ENCODE measurements around the gene ECD. TPM values are rescaled to one million over a fixed set of nuclear protein-coding genes. Genes with fewer than 3 reads are reported as not detected.

The ECD gene
- polyA plus RNA-seq, 1 experiment: 43.9 TPM

- POLR2A ChIA-PET: no interaction called here
- no peak for TF ChIP-seq CTCF (IDR thresholded peaks at IDR 0.05; ENCODE audit: low read depth, low read length)
- no peak overlapping the region for H3K4me3 ChIP-seq (ENCODE audit: low read depth, low read length)
- CTCF ChIA-PET: interaction anchor here (2.6 kb wide), 1 partner anchor 51 kb away, joined by 6 read pairs; no protein-coding TSS in a partner anchor
- H3K9me3 ChIP-seq (ENCODE audit: control insufficient read depth, insufficient read depth, low read length): peaks cover 4% of the 10 kb centered on the region; the same call in 1 of the 2 replicates
- H3K27ac ChIP-seq (ENCODE audit: low read depth, low read length): no peak overlapping the region
- H3K27me3 ChIP-seq (ENCODE audit: control insufficient read depth, insufficient read depth, low read length): no peaks in the 10 kb centered on the region
- DNase-seq (ENCODE audit: low read depth, low spot score): no peak
These were observed 41.9 kb upstream of the ECD start for GRCh38 chr10:73209705-73210104.

- no peak for TF ChIP-seq CTCF (IDR thresholded peaks at IDR 0.05; ENCODE audit: low read depth, low read length)
- CTCF ChIA-PET: interaction anchor here (2.6 kb wide), 1 partner anchor 49 kb away, joined by 6 read pairs; no protein-coding TSS in a partner anchor
- POLR2A ChIA-PET: no interaction called here
- no peak overlapping the region for H3K4me3 ChIP-seq (ENCODE audit: low read depth, low read length)
- no peaks in the 10 kb centered on the region for H3K27me3 ChIP-seq (ENCODE audit: control insufficient read depth, insufficient read depth, low read length)
- no peak for DNase-seq (ENCODE audit: low read depth, low spot score)
- no peak overlapping the region for H3K27ac ChIP-seq (ENCODE audit: low read depth, low read length)
- peaks cover 4% of the 10 kb centered on the region; the same call in 1 of the 2 replicates for H3K9me3 ChIP-seq (ENCODE audit: control insufficient read depth, insufficient read depth, low read length)
These were observed 40.1 kb upstream of the ECD start for GRCh38 chr10:73207883-73208282.

GRCh38 chr10:73206385-73206784, 38.6 kb upstream of the ECD start:
- H3K4me3 ChIP-seq (ENCODE audit: low read depth, low read length): no peak overlapping the region
- ChIA-PET POLR2A (no interaction called here), CTCF (no interaction called here)
- H3K9me3 ChIP-seq (ENCODE audit: control insufficient read depth, insufficient read depth, low read length): peaks cover 4% of the 10 kb centered on the region; the same call in 1 of the 2 replicates
- H3K27me3 ChIP-seq (ENCODE audit: control insufficient read depth, insufficient read depth, low read length): no peaks in the 10 kb centered on the region
- TF ChIP-seq CTCF (IDR thresholded peaks at IDR 0.05; ENCODE audit: low read depth, low read length): no peak
- DNase-seq (ENCODE audit: low read depth, low spot score): no peak
- H3K27ac ChIP-seq (ENCODE audit: low read depth, low read length): no peak overlapping the region

GRCh38 chr10:73205890-73206289, 38.1 kb upstream of the ECD start:
- Histone ChIP-seq H3K27me3 (ENCODE audit: control insufficient read depth, insufficient read depth, low read length) (no peaks in the 10 kb centered on the region), H3K9me3 (ENCODE audit: control insufficient read depth, insufficient read depth, low read length) (peaks cover 4% of the 10 kb centered on the region; the same call in 1 of the 2 replicates), H3K27ac (ENCODE audit: low read depth, low read length) (no peak overlapping the region), H3K4me3 (ENCODE audit: low read depth, low read length) (no peak overlapping the region)
- DNase-seq (ENCODE audit: low read depth, low spot score): no peak
- POLR2A ChIA-PET: no interaction called here
- CTCF ChIA-PET: no interaction called here
- TF ChIP-seq CTCF (IDR thresholded peaks at IDR 0.05; ENCODE audit: low read depth, low read length): no peak

- no peak for TF ChIP-seq CTCF (IDR thresholded peaks at IDR 0.05; ENCODE audit: low read depth, low read length)
- peaks cover 4% of the 10 kb centered on the region; the same call in 1 of the 2 replicates for H3K9me3 ChIP-seq (ENCODE audit: control insufficient read depth, insufficient read depth, low read length)
- no peak overlapping the region for H3K27ac ChIP-seq (ENCODE audit: low read depth, low read length)
- no peak overlapping the region for H3K4me3 ChIP-seq (ENCODE audit: low read depth, low read length)
- DNase-seq (ENCODE audit: low read depth, low spot score): no peak
- ChIA-PET POLR2A (no interaction called here), CTCF (no interaction called here)
- no peaks in the 10 kb centered on the region for H3K27me3 ChIP-seq (ENCODE audit: control insufficient read depth, insufficient read depth, low read length)
These were observed 37.3 kb upstream of the ECD start for GRCh38 chr10:73205081-73205480.

Measured in AG04450 (cell line).